HCT116 (cell line): Measurements from ENCODE around the gene NUBPL. TPM values are rescaled to one million over a fixed set of nuclear protein-coding genes. Genes with fewer than 3 reads are reported as not detected.
"Not testable (repeated sequence)": the region's sequence is repeated elsewhere in the genome, so short reads cannot be mapped to it uniquely, and the experiment has no call there.

Source experiments
- ATAC-seq: fragments of 200-7000 bp; cut with Tn5 transposase; 2 replicates; pipeline ENCODE4 v1.9.1; 2020; ENCODE audit warnings: mild to moderate bottlenecking, moderate library complexity
- BruUV-seq: library from RNA; stranded (reverse); fragments of 400-500 nt; replicated peaks from 2 replicates; lab custom pipeline; 2021; lab: Mats Ljungman, UMichigan
- CTCF ChIA-PET: fragments of 300-600 bp; sonication (Branson Sonifier 250); formaldehyde crosslinking; loops from one replicate; lab custom pipeline; 2021; ENCODE audit warnings: antibody characterized with exemption; lab: Charles Lee
- POLR2A ChIA-PET: fragments of 300-600, 350-600 bp; sonication (Branson Sonifier 250); formaldehyde crosslinking; loops from one replicate; lab custom pipeline; 2021; ENCODE audit warnings: antibody characterized with exemption; lab: Charles Lee
- RAD21 ChIA-PET, 2 experiments: fragments of 300-600 bp; sonication (Branson Sonifier 250); formaldehyde crosslinking; loops; one replicate each; lab custom pipeline; 2023; ENCODE audit warnings: low total read pairs in 2 of 2; ENCODE audit not compliant: uncharacterized antibody in 2 of 2, unreplicated experiment in 2 of 2, low non-redundant PET in 1 of 2; lab: Charles Lee
- DNase-seq: peaks from one replicate; pipeline ENCODE4 v3.0.0-alpha.2; 2010; ENCODE audit warnings: low read depth, low spot score
- H2AFZ ChIP-seq: fragments of 200-600 bp; shearing (Covaris generic), sonication (generic); 2 replicates; pipeline ENCODE4 v1.6.1; 2017; ENCODE audit warnings: low read depth, mixed run types, mixed read lengths, antibody characterized with exemption, low read length; ENCODE audit not compliant: poor library complexity, severe bottlenecking
- H3K27ac ChIP-seq: 2 replicates; pipeline ENCODE4 v1.5.1; 2012; ENCODE audit warnings: low read depth, low read length
- H3K27me3 ChIP-seq: fragments of 200-600 bp; sonication (generic); 2 replicates; pipeline ENCODE4 v1.6.1; 2016; ENCODE audit warnings: mixed run types, low read length, mixed read lengths; ENCODE audit not compliant: insufficient read depth
- H3K36me3 ChIP-seq, 2 experiments: fragments of 200-500 bp in 1 of 2; fragments of 200-600 bp in 1 of 2; sonication (Bioruptor generic) in 1 of 2; sonication (generic) in 1 of 2; 2 replicates each; pipeline versions ENCODE4 v1.5.1 to v1.6.1; 2014 to 2016; ENCODE audit warnings: low read length in 2 of 2, inconsistent platforms in 1 of 2, mixed read lengths in 1 of 2, mixed run types in 1 of 2; ENCODE audit not compliant: insufficient read depth in 2 of 2, control insufficient read depth in 1 of 2
- H3K4me1 ChIP-seq, 2 experiments: fragments of 200-600 bp in 1 of 2; sonication (generic) in 1 of 2; 2 replicates each; pipeline versions ENCODE4 v1.5.1 to v1.6.1; 2012 to 2017; ENCODE audit warnings: low read length in 2 of 2, inconsistent platforms in 1 of 2, mild to moderate bottlenecking in 1 of 2, mixed read lengths in 1 of 2, mixed run types in 1 of 2, moderate library complexity in 1 of 2; ENCODE audit not compliant: insufficient read depth in 2 of 2, control insufficient read depth in 1 of 2
- H3K4me2 ChIP-seq: fragments of 200-600 bp; sonication (generic); 2 replicates; pipeline ENCODE4 v1.6.1; 2017; ENCODE audit warnings: mixed run types, low read length, mixed read lengths
- H3K4me3 ChIP-seq, 2 experiments: fragments of 200-600 bp in 1 of 2; sonication (generic) in 1 of 2; replicated peaks in 1 of 2; 2 replicates each; pipeline ENCODE4 v1.5.1; 2011 to 2016; ENCODE audit warnings: low read length in 2 of 2, control low read depth in 1 of 2, low read depth in 1 of 2, mild to moderate bottlenecking in 1 of 2, mixed read lengths in 1 of 2, mixed run types in 1 of 2
- H3K79me2 ChIP-seq: fragments of 200-600 bp; sonication (generic); 2 replicates; pipeline ENCODE4 v1.6.1; 2017; ENCODE audit warnings: mild to moderate bottlenecking, mixed run types, low read length, moderate library complexity, mixed read lengths; ENCODE audit not compliant: insufficient read depth
- H3K9ac ChIP-seq: fragments of 200-600 bp; sonication (generic); 2 replicates; pipeline ENCODE4 v1.6.1; 2016; ENCODE audit warnings: low read length, mixed read lengths
- H3K9me2 ChIP-seq: fragments of 200-600 bp; sonication (generic), shearing (Covaris generic); 2 replicates; pipeline ENCODE4 v1.6.1; 2017; ENCODE audit warnings: mixed run types, mild to moderate bottlenecking, moderate library complexity; ENCODE audit not compliant: insufficient read depth
- H3K9me3 ChIP-seq, 2 experiments: fragments of 200-500 bp in 1 of 2; fragments of 200-600 bp in 1 of 2; sonication (Bioruptor generic) in 1 of 2; sonication (generic) in 1 of 2; 2 replicates each; pipeline ENCODE4 v1.6.1; 2014 to 2017; ENCODE audit warnings: low read length in 2 of 2, mixed read lengths in 2 of 2, inconsistent platforms in 1 of 2, low read depth in 1 of 2, mild to moderate bottlenecking in 1 of 2, mixed run types in 1 of 2, moderate library complexity in 1 of 2; ENCODE audit not compliant: control insufficient read depth in 1 of 2, insufficient read depth in 1 of 2
- H4K20me1 ChIP-seq: fragments of 200-600 bp; sonication (generic), shearing (Covaris generic); 2 replicates; pipeline ENCODE4 v1.6.1; 2017; ENCODE audit warnings: mixed run types, mild to moderate bottlenecking, moderate library complexity; ENCODE audit not compliant: insufficient read depth
- CBX3 ChIP-seq: IDR thresholded peaks from 2 replicates; pipeline ENCODE4 v1.6.1; 2012; ENCODE audit warnings: low read depth
- EGR1 ChIP-seq: IDR thresholded peaks from 2 replicates; pipeline ENCODE4 v1.6.1; 2012; ENCODE audit warnings: low read depth
- FOSL1 ChIP-seq: IDR thresholded peaks from 2 replicates; pipeline ENCODE4 v1.6.1; 2012; ENCODE audit warnings: low read depth
- POLR2A ChIP-seq: IDR thresholded peaks from 2 replicates; pipeline ENCODE4 v1.7.0; 2011; ENCODE audit warnings: borderline replicate concordance; ENCODE audit not compliant: insufficient read depth, insufficient read length; ENCODE audit errors: extremely low read depth
- SP1 ChIP-seq: IDR thresholded peaks from 2 replicates; pipeline ENCODE4 v1.6.1; 2012; ENCODE audit warnings: low read depth
- TCF7L2 ChIP-seq: IDR thresholded peaks from 2 replicates; pipeline ENCODE4 v1.7.0; 2011; ENCODE audit warnings: borderline replicate concordance, inconsistent platforms; ENCODE audit not compliant: insufficient read depth, insufficient read length; ENCODE audit errors: extremely low read depth
- ZBTB33 ChIP-seq: IDR thresholded peaks from 2 replicates; pipeline ENCODE4 v1.6.1; 2011; ENCODE audit warnings: mild to moderate bottlenecking, low read length, moderate library complexity; ENCODE audit not compliant: insufficient replicate concordance; ENCODE audit errors: extremely low read depth
- ZFX ChIP-seq: fragments of 450-650 bp; IDR thresholded peaks from 2 replicates; pipeline ENCODE4 v1.6.1; 2017
- intact Hi-C: fragments of 100-400 bp; cut with micrococcal nuclease; formaldehyde crosslinking; loops from 2 replicates; pipeline ENCODE4 v1.10.0; 2022
- total RNA-seq: library from RNA; stranded (reverse); gene quantifications from one replicate; pipeline ENCODE4 v1.2.1, GENCODE V29; 2021; ENCODE audit not compliant: unreplicated experiment

Gene NUBPL
- total RNA-seq, 1 experiment from 2014 or later = 11.3 TPM

GRCh38 chr14:31622060-31622459, 60.9 kb downstream of the NUBPL start:
- H3K4me3 ChIP-seq = no peak overlapping the region
- DNase-seq = no peak
- no peaks in the 10 kb centered on the region for H3K9me2 ChIP-seq
- H3K27ac ChIP-seq = no peak overlapping the region
- ChIA-PET RAD21 (no interaction called here), CTCF (no interaction called here), POLR2A (no interaction called here)
- no peaks in the 10 kb centered on the region for H3K79me2 ChIP-seq
- no peaks in the 10 kb centered on the region for H3K36me3 ChIP-seq
- no peak overlapping the region for H2AFZ ChIP-seq
- no peak overlapping the region for H3K4me2 ChIP-seq
- TF ChIP-seq FOSL1 (no peak), ZFX (no peak), SP1 (no peak), CBX3 (no peak), ZBTB33 (no peak), EGR1 (no peak), POLR2A (no peak), TCF7L2 (no peak)
- H3K4me1 ChIP-seq = no peaks in the 10 kb centered on the region
- BruUV-seq = no TSS peak
- no peak for ATAC-seq
- intact Hi-C loops = no loop called here
- peaks cover 0 to 6% of the 10 kb centered on the region in 2 experiments; a peak in 1 of 4 replicates for H3K9me3 ChIP-seq
- H3K27me3 ChIP-seq = no peaks in the 10 kb centered on the region
- no peak overlapping the region for H3K9ac ChIP-seq
- H4K20me1 ChIP-seq = no peaks in the 10 kb centered on the region

DNA sequence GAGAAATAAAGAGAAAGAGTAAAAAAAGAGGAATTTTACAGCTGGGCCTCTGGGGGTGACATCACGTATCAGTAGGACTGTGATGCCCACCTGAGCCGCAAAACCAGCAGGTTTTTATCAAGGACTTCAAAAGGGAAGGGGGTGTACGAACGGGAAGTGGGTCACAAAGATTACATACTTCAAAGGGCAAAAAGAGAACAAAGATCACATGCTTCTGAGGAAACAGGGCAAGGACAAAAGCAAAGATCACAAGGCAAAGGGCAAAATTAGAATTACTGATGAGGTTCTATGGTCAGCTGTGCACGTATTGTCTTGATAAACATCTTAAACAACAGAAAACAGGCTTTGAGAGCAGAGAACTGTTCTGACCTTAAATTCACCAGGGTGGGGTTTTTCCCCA, 91.7 kb downstream of the NUBPL start:
- H4K20me1 ChIP-seq, H3K9me3 ChIP-seq, H3K4me1 ChIP-seq, H3K4me3 ChIP-seq, H3K9ac ChIP-seq, H2AFZ ChIP-seq, H3K4me2 ChIP-seq, intact Hi-C loops, H3K27ac ChIP-seq, BruUV-seq, ATAC-seq, DNase-seq, RAD21 ChIA-PET, CTCF ChIA-PET, H3K27me3 ChIP-seq, H3K36me3 ChIP-seq, H3K79me2 ChIP-seq, POLR2A ChIA-PET, H3K9me2 ChIP-seq: not testable (repeated sequence)
